NCI-H2107 treated with DMSO at 0.1 percent for 48 hours (cell line): ENCODE data around the gene N4BP2L2.

Experiments
- DNase-seq: peaks from one replicate; lab custom pipeline; 2025; ENCODE audit not compliant: unreplicated experiment; lab: John Stamatoyannopoulos, UW

Gene N4BP2L2

GRCh38 chr13:32426990-32427851, 111.4 kb downstream of the N4BP2L2 start:
- DNase-seq, result peak; percentile 45

- DNase-seq, result no peak
These were observed 112.2 kb downstream of the N4BP2L2 start for GRCh38 chr13:32426191-32426989.

- DNase-seq, result no peak
These were observed 113.4 kb downstream of the N4BP2L2 start for GRCh38 chr13:32425158-32425557.

GRCh38 chr13:32423592-32423991, 115.0 kb downstream of the N4BP2L2 start:
- DNase-seq, result no peak

GRCh38 chr13:32419862-32420261, 118.7 kb downstream of the N4BP2L2 start:
- DNase-seq, result no peak

- no peak for DNase-seq
These were observed 120.6 kb downstream of the N4BP2L2 start for GRCh38 chr13:32417995-32418394.

- DNase-seq, result no peak
These were observed 123.6 kb downstream of the N4BP2L2 start for GRCh38 chr13:32415019-32415418.

- no peak for DNase-seq
These were observed 124.0 kb downstream of the N4BP2L2 start for GRCh38 chr13:32414580-32414979.

GRCh38 chr13:32413284-32413683, 125.3 kb downstream of the N4BP2L2 start:
- DNase-seq, result no peak

- no peak for DNase-seq
These were observed 128.8 kb downstream of the N4BP2L2 start for GRCh38 chr13:32409561-32410421.

GRCh38 chr13:32409001-32409313, 129.6 kb downstream of the N4BP2L2 start:
- peak; percentile 47 for DNase-seq

GRCh38 chr13:32408296-32409000, 130.1 kb downstream of the N4BP2L2 start:
- no peak for DNase-seq

- no peak for DNase-seq
These were observed 130.7 kb downstream of the N4BP2L2 start for GRCh38 chr13:32407854-32408253.

- no peak for DNase-seq
These were observed 135.5 kb downstream of the N4BP2L2 start for GRCh38 chr13:32403108-32403507.

- DNase-seq, result no peak
These were observed 147.4 kb downstream of the N4BP2L2 start for GRCh38 chr13:32391101-32391619.

- no peak for DNase-seq
These were observed 148.1 kb downstream of the N4BP2L2 start for GRCh38 chr13:32390484-32390883.

- no peak for DNase-seq
These were observed 148.5 kb downstream of the N4BP2L2 start for GRCh38 chr13:32390048-32390447.

GRCh38 chr13:32385410-32385809, 153.2 kb downstream of the N4BP2L2 start:
- DNase-seq, result no peak

GRCh38 chr13:32384702-32385101, 153.9 kb downstream of the N4BP2L2 start:
- no peak for DNase-seq

- DNase-seq, result no peak
These were observed 154.6 kb downstream of the N4BP2L2 start for GRCh38 chr13:32383836-32384618.
